ENCODE results near the gene GLRX2. TPM values are rescaled to one million over a fixed set of nuclear protein-coding genes. Genes with fewer than 3 reads are reported as not detected.

The GLRX2 gene
- total and polyA plus RNA-seq, 4 donors: 3.1 to 25.8 (median 7.8) TPM

DNA sequence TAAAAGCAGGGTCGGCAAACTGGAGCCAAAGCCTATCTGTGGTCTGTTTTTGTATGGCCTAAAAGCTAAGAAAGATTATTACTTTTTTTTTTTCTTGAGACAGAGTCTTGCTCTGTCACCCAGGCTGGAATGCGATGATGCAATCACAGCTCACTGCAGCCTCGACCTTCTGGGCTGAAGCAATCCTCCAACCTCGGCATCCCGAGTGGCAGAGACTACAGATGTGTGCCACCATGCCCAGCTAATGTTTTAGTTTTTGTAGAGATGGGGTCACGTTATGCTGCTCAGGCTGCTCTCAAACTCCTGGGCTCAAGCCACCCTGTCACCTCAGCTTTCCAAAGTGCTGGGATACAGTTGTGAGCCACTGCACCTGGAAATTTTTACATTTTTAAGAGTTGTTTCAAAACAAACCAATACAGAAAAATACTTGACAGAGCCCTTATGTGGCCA, 6.5 kb upstream of the GLRX2 start (continued):
- TF ChIP-seq REST (IDR thresholded peaks at IDR 0.05): no peak

DNA sequence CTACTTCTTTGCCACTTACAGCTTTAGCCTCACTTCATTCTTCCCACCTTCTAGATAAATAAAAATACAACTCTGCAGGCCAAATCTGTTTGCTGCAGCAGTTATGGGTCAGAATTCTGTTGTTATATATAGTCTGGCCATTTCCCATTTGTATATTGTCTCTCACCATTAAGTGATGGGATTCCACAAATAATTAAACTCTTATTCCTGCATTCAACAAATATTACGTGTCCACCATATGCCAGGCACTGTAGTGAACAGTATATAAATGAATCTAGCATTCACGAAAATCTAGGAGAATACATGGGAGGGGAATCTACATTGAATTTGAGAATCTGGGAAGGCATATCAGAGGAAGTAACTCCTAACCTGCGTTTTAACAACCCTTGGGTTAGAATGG, 5.7 kb upstream of the GLRX2 start:
- WGBS: 91% methylated on average over 3 of the region's 3 CpGs
- DNase-seq (ENCODE audit: low spot score): no peak
- Histone ChIP-seq H3K4me1 (ENCODE audit: control insufficient read depth in 4 of 4, insufficient read depth in 4 of 4, low read length in 3 of 4) (peaks cover 0 to 27% (median 16%) of the 10 kb centered on the region in 4 donors), H3K36me3 (ENCODE audit: control insufficient read depth in 4 of 4, insufficient read depth in 3 of 4, low read depth in 1 of 4, low read length in 3 of 4) (no peaks in the 10 kb centered on the region), H3K9me3 (ENCODE audit: control insufficient read depth in 4 of 4, low read length in 3 of 4) (no peaks in the 10 kb centered on the region), H3K27ac (ENCODE audit: low read depth in 1 of 2, low read length in 2 of 2) (no peak overlapping the region), H3K4me3 (ENCODE audit: low read depth in 1 of 3, low read length in 3 of 3) (no peak overlapping the region), H3K27me3 (ENCODE audit: control insufficient read depth in 4 of 4, insufficient read depth in 4 of 4, low read length in 3 of 4) (no peaks in the 10 kb centered on the region), H3K9ac (ENCODE audit: low read depth in 1 of 2, low read length in 2 of 2) (no peak overlapping the region)
- TF ChIP-seq RAD21 (IDR thresholded peaks at IDR 0.05) (no peak), HNF4G (IDR thresholded peaks at IDR 0.05) (no peak), ATF3 (IDR thresholded peaks at IDR 0.05) (no peak), RXRA (IDR thresholded peaks at IDR 0.05) (no peak), CTCF (IDR thresholded peaks at IDR 0.05; ENCODE audit: low read depth, low read length, missing input control) (no peak), YY1 (IDR thresholded peaks at IDR 0.05) (no peak), EGR1 (IDR thresholded peaks at IDR 0.05; ENCODE audit: low read depth in 2 of 2) (no peak), FOXA1 (IDR thresholded peaks at IDR 0.05) (no peak), NR2F2 (IDR thresholded peaks at IDR 0.05) (no peak), GABPA (IDR thresholded peaks at IDR 0.05 in 1 of 2, conservative IDR thresholded peaks at IDR 0.05 in 1 of 2) (no peak), REST (IDR thresholded peaks at IDR 0.05) (no peak), JUND (IDR thresholded peaks at IDR 0.05) (no peak), HNF4A (conservative IDR thresholded peaks at IDR 0.05) (no peak), TAF1 (conservative IDR thresholded peaks at IDR 0.05) (no peak)
- TF ChIP-seq, protein P1, sequence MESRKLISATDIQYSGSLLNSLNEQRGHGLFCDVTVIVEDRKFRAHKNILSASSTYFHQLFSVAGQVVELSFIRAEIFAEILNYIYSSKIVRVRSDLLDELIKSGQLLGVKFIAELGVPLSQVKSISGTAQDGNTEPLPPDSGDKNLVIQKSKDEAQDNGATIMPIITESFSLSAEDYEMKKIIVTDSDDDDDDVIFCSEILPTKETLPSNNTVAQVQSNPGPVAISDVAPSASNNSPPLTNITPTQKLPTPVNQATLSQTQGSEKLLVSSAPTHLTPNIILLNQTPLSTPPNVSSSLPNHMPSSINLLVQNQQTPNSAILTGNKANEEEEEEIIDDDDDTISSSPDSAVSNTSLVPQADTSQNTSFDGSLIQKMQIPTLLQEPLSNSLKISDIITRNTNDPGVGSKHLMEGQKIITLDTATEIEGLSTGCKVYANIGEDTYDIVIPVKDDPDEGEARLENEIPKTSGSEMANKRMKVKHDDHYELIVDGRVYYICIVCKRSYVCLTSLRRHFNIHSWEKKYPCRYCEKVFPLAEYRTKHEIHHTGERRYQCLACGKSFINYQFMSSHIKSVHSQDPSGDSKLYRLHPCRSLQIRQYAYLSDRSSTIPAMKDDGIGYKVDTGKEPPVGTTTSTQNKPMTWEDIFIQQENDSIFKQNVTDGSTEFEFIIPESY (IDR thresholded peaks at IDR 0.05): no peak
- TF ChIP-seq, protein P2, sequence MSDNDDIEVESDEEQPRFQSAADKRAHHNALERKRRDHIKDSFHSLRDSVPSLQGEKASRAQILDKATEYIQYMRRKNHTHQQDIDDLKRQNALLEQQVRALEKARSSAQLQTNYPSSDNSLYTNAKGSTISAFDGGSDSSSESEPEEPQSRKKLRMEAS (IDR thresholded peaks at IDR 0.05): no peak

Data from liver (tissue), 9 donors.